IPS-NIHi7 (cell line): ENCODE results near the gene PTPN9.
"Not testable (repeated sequence)": the region's sequence is repeated elsewhere in the genome, so short reads cannot be mapped to it uniquely, and the experiment has no call there.

Experiments
- DNase-seq: peaks from one replicate; pipeline ENCODE4 v3.0.0; 2012; ENCODE audit warnings: mixed read lengths; ENCODE audit errors: extremely low spot score

The PTPN9 gene

GRCh38 chr15:75532413-75533250 is 46.5 kb downstream of the PTPN9 start:
- DNase-seq = peak; percentile 55

DNA sequence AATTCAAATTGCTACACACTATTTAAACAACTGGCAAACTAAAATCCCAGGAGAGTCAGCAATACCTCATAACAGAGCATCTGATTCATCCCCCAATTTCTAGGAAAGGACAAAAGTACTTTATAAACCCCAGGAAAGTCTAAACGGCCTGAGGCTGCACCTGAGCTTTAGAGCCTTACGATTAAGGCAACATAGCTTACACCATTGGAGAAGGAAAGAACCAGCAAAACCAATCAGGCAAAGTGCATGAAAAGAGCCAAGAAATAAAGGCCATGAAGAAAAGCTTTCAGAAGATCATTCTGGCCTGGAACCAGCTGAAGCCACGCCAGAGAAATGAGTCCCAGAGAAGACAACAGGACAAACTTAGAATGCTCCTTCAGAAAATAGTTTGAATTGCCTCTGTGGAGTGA is 48.1 kb downstream of the PTPN9 start:
- DNase-seq = no peak

DNA sequence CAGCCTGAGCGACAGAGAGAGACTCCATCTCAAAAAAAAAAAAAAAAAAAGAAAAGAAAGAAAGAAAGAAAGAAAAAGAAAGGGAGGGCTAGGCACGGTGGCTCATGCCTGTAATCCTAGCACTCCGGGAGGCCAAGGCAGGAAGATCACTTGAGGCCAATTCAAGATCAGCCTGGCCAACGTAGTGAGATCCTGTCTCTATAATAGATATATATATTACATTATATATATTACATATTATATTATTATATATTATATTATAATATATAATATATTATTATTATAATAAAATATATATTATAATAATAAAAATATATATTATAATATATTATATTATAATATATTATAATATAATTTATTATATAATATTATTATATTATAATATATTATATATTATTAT is 48.9 kb downstream of the PTPN9 start:
- DNase-seq = no peak

DNA sequence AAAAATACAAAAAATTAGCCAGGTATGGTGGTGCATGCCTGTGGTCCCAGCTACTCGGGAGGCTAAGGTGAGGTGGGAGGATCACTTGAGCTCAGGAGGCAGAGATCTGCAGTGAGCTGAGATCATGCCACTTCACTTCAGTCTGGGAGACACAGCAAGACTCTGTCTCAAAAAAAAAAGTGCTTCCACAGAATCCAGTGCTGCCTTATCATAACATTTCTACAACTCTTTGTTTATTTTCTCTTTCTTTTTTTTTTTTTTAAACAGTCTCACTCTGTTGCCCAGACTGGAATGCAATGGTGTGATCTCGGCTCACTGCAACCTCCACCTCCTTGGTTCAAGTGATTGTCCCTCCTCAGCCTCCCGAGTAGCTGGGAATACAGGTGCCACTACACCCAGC is 53.4 kb downstream of the PTPN9 start:
- DNase-seq = not testable (repeated sequence)

DNA sequence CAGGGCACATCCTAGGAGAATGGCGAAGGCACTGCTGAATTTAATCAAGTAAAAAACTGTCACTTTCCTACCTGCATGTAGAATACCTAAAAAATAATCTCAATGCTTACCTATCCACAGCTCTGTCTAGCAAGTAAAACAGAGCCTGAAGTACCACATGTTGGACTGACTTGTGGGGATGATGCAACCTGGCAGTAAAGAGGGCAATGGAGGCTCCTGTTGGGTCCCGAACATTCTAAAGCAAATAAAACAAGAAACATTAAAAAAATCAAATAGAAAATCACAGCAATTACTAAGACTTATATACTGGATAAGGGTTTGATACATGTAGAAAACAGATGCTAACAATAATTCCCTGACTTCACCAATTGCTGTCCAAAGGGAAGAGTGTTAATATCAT is 56.1 kb downstream of the PTPN9 start:
- no peak for DNase-seq

DNA sequence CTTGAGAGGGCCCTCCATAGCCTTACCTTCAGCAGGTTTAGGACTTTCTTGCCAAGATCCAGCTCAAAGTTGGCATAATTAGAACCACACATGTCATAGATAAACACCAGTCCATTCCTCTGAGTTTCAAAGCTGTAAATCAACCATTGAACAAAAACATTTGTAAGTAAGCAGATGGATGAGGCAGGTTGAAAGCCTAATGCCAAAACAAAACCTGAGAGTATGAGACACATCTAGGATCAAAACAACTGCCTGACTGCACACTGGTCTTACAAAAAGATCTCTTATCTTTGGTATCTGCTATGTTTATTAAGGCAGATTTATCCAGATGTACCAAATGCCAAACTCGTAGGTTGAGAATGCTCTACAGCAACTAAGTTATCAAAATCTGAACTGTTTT is 61.9 kb downstream of the PTPN9 start:
- no peak for DNase-seq

DNA sequence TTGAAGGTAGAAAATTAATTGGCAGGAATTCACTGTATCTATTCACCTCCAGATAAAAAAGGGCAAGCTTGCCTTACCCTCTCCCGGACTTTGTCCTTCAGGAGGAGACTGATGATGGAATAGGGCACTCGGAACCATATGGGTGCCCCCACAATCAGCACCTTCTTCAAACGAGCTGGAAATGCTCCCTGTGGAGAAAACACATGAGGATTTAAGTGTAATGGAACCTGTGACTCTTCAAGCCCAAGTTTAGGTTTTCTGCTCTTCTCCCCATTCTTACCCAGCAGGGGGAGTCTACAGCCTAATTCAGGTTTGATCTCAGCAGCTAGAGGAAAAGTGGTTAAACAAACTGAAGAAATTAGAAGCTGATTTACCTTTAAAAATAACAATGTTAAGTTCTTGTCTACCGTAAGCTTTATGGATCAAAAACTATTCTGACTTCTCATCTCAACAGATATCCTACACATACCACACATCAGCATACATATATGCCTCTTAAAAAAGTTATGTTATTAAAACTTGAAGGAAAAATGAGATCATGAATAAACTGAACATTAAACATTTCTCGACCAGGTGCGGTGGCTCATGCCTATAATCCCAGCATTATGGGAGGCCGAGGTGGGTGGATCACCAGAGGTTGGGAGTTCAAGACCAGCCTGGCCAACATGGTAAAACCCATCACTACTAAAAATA is 70.1 kb downstream of the PTPN9 start:
- DNase-seq = peak; percentile 37

DNA sequence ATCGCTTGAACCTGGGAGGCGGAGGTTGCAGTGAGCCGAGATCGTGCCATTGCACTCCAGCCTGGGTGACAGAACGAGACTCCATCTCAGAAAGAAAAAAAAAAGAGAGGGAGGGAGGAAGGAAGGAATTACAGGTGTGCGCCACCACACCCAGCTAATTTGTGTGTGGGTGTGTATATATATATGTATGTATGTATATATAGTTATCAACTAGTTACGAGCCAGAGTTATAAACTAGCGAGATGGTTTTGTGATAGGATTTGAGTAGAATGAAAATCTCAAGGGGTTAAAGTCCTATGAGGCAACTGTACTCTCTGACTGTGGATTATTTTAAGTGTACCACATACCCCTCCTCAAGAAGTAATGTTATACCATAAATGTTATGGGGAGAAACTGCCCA is 76.8 kb downstream of the PTPN9 start:
- no peak for DNase-seq

- DNase-seq = no peak
Observed at GRCh38 chr15:75493732-75494131, 85.4 kb downstream of the PTPN9 start.

DNA sequence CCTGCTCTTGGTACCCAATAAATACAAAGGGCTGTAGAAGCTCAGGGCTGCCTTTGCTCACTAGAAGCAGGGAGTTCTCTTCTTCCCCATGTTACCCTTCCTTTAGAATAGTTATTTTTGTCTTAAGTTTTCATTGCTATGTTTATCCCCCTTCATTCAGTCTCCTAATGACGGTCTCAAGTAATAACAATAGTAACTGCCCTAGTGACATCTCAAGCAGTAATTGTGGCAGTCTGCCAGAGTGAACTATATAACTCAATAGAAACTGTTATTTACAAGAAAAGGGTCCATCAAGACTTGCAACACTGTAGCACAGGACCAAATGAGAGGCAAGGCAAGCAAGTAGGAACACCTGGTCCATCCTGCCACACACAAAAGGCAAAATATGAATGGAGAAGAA is 95.2 kb downstream of the PTPN9 start:
- DNase-seq = no peak

DNA sequence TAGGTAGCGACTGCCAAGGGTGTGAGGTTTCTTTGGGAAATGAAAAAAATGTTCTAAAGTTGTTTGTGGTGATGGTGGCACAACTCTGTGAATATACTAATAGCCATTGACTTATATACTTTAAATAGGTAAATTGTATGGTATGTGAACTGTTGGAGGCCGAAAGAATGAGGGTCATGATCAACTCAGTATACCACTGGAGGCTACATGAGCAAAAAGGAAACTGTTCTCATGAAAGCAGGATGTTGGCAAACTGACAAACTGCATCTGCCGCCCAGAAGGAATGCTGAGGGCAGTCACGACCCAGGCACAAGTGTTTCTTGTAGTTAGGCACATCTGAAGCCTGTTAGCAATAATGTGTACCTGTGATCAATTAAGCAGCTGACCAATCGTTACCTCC is 95.6 kb downstream of the PTPN9 start:
- not testable (repeated sequence) for DNase-seq

- no peak for DNase-seq
Observed at GRCh38 chr15:75483106-75483505, 96.0 kb downstream of the PTPN9 start.

DNA sequence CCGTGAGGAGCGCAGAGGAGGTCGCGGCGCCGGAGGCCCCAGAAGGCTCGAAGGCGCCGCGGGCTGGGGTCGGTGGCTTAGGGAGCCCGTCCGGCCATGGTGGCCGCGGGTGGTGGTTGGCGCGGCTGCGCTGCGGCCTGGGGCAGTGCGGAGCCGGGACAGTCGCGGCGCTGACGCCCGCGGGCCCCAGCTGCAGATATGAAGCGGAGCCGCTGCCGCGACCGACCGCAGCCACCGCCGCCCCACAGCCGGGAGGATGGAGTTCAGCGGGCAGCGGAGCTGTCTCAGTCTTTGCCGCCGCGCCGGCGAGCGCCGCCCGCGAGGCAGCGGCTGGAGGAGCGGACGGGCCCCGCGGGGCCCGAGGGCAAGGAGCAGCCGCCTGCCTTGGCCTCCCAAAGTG is 98.7 kb downstream of the PTPN9 start:
- DNase-seq = not testable (repeated sequence)

DNA sequence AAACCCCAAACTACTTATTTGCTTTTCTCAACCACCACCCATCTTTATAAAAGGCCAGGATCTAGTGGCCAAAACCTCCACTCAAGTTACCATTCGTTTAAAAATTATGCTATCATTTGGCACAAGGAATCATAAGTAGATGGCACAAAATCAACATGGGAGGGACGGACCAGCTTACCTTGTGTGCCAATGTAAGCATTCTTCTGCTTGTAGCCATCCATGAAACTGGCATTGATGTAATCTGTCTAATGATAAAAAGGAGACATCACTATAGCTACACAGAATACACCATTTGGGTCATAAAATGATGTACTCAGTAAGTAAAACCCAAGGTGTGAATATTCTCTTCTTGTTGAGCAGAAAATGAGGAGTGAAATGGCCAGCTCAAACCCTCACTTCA is 99.4 kb downstream of the PTPN9 start:
- DNase-seq = no peak

DNA sequence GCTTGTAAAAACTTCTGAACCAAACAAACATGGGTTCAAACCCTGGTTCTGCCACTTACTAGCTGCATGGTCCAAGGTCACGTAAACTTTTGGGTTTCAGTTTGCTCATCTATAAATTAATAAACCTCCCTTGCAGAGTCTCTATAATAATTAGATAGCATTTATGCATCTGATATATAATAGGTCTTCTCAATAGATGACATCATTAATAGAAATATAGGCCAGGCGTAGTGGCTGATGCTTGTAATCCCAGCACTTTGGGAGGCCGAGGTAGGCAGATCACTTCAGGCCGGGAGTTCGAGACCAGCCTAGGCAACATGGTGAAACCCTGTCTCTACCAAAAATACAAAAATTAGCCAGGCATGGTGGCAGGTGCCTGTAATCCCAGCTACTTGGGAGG is 102.0 kb downstream of the PTPN9 start:
- DNase-seq = not testable (repeated sequence)

DNA sequence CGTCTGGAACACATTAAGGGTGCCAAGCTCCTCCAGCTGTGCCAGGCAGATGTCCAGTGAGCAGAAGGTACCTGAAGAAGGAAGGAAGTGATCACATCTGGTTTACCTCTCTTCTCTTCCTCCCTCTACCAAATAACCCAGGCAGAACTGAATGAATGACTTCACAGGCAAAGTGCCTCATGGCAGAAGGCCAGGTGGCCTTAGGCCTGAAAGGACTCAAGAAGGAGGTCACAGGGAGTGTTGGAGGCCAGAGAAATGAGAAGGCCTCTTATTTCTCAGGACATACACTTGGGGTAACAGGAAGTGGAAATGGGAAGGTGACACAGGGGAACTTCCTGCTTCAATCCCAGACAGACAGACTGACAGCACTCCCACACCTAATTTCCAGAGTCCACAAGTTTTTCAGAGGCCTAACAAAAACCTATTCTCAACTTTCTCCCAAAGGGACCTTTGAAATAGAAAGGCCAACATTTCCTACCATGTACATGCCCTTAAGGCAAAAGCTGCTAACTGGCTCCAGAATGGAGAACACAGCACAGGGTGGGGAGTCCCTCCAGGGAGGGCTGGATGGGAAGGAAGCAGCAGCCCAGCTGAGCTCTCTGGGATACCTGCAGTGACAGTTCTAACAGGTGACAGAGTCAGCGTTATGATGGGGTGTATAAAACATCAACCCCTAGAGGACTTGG is 110.1 kb downstream of the PTPN9 start:
- DNase-seq = no peak

- no peak for DNase-seq
Observed at GRCh38 chr15:75460646-75461045, 118.5 kb downstream of the PTPN9 start.

DNA sequence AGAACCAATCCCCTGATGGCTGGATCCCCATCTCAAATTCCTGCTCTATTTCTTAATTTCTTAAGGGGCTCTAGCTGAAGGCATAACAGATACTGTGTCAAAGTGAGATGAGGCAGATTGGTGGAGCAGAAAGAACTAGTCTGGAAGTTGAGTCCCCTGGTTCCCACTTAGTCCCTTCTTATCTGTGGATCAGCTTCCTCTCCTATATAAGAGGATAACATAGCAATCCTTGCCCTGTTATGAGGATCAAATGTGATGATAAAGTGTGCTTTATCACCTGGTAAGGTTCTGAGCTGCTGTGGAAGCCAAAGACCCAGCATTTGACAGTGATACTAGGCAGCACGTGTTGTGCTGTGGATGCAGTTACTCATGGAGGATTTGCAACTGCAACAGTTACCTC is 119.5 kb downstream of the PTPN9 start:
- no peak for DNase-seq

GRCh38 chr15:75456710-75457109 is 122.4 kb downstream of the PTPN9 start:
- DNase-seq = no peak

DNA sequence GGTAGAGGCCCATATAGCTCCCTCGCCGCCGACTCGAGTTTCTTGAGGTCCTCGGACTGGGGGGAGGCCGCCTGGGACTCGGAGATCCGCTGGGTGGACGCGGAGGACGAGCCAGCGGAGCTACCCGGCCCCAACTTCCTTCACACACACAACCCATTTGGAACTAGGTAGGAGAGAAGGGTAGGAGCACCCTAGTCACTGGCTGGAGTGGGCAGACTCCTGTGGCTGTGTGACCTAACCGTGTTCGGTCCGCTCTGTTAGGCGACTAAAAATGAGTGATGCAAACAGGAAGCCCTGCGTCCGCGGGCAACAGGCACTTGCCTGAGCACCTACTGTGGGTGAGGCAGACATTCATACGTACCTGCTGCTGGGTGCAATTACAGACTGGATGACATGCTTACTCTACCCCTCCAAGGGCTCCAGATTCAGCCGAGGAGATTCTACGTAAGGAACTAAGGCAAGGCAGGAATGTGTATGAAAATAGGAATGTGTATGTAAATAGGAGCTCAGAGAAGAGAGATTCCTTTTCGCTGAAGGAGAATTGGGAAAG is 123.1 kb downstream of the PTPN9 start:
- DNase-seq = peak; percentile 54

- peak; percentile 87 for DNase-seq
Observed at GRCh38 chr15:75455424-75455981, 123.6 kb downstream of the PTPN9 start.
